IPS-18a (cell line): ENCODE results near the gene OR14A2.
"Not testable (repeated sequence)": the region's sequence is repeated elsewhere in the genome, so short reads cannot be mapped to it uniquely, and the experiment has no call there.

Experiments
- H3K27ac ChIP-seq: one replicate; pipeline ENCODE4 v1.5.1; 2013; ENCODE audit warnings: low read length
- H3K27me3 ChIP-seq: one replicate; pipeline ENCODE4 v1.6.1; 2013; ENCODE audit warnings: mild to moderate bottlenecking, low read length; ENCODE audit not compliant: control insufficient read depth, insufficient read depth
- H3K36me3 ChIP-seq: one replicate; pipeline ENCODE4 v1.6.1; 2013; ENCODE audit warnings: low read depth, low read length; ENCODE audit not compliant: control insufficient read depth
- H3K4me1 ChIP-seq: one replicate; pipeline ENCODE4 v1.6.1; 2013; ENCODE audit warnings: low read depth, low read length; ENCODE audit not compliant: control insufficient read depth
- H3K4me3 ChIP-seq: one replicate; pipeline ENCODE4 v1.5.1; 2013; ENCODE audit warnings: low read length
- H3K9ac ChIP-seq: one replicate; pipeline ENCODE4 v1.6.1; 2013; ENCODE audit warnings: mild to moderate bottlenecking, low read length, moderate library complexity
- H3K9me3 ChIP-seq: one replicate; pipeline ENCODE4 v1.6.1; 2013; ENCODE audit warnings: low read depth, low read length; ENCODE audit not compliant: control insufficient read depth

The OR14A2 gene

DNA sequence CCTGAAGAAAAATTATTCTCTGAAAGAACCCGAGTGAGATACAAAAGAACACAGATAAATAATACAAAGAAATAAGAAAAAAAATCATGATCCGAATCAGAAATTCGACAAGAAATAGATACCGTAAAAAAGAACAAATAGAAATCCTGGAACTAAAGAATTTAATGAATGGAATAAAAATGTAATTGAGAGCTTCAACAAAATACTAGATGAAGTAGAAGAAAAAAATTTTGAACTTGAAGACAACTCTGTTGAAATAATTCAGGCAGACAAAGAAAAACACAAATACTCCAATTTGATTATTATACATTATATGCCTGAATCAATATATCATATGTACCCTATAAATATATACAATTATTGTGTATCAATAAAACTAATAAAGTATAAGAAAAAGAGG is 26.7 kb downstream of the OR14A2 start:
- Histone ChIP-seq H3K27me3 (no peaks in the 10 kb centered on the region), H3K4me1 (no peaks in the 10 kb centered on the region), H3K9me3 (peaks cover 16% of the 10 kb centered on the region), H3K27ac (no peak overlapping the region), H3K9ac (no peak overlapping the region), H3K36me3 (no peaks in the 10 kb centered on the region), H3K4me3 (no peak overlapping the region)

DNA sequence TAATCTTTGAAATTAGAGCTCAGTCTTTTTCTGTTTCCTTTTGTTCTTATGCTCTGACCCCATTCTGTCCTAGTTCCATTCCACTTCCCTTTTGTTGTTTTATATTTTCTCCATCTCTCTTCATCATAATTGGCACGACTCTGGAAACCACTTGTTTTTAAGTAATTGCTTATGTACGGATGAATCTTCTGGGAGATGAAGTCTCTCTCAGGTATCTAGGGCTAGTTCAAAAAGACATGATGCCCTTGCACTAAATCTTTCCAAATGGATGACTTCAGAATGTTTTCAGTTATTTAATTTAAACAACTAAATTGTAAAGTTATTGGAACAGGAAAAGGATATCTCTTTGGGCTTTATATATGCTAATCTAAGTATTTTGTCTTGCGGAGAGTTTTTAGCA is 31.4 kb downstream of the OR14A2 start, which contains the start of gene OR6F1:
OR6F1 (minus strand) TSS at position 101 of the 400 bp plus-strand sequence. CDS start 3,891 bp downstream, outside the sequence.
- Histone ChIP-seq H3K27ac (no peak within 1 kb of the TSS), H3K4me3 (no peak within 1 kb of the TSS), H3K27me3 (no peaks in the 10 kb centered on the region), H3K4me1 (no peaks in the 10 kb centered on the region), H3K9ac (no peak within 1 kb of the TSS), H3K36me3 (no peaks in the 10 kb centered on the region), H3K9me3 (peaks cover 13% of the 10 kb centered on the region)

DNA sequence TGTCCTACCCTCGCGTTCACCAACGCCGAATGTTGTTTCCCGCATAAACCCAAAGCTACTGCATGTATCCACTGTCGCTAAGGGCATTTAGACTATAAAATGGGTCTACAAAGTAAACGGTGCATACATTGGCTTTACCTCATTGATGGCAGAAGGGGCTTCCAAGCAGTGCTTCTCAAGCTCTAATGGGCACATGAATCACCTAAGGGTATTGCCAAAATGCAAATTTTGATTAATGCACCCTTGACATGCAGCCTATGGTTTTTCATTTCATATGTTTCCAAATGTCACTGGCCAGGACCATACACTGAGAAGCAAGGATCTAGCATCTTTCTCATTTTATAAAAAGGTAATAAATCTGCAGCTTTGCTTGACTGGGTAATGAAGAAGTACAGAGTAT is 34.2 kb downstream of the OR14A2 start:
- no peaks in the 10 kb centered on the region for H3K4me1 ChIP-seq
- H3K4me3 ChIP-seq, result no peak overlapping the region
- no peak overlapping the region for H3K9ac ChIP-seq
- peaks cover 7% of the 10 kb centered on the region for H3K9me3 ChIP-seq
- H3K27ac ChIP-seq, result no peak overlapping the region
- H3K27me3 ChIP-seq, result no peaks in the 10 kb centered on the region
- H3K36me3 ChIP-seq, result no peaks in the 10 kb centered on the region

DNA sequence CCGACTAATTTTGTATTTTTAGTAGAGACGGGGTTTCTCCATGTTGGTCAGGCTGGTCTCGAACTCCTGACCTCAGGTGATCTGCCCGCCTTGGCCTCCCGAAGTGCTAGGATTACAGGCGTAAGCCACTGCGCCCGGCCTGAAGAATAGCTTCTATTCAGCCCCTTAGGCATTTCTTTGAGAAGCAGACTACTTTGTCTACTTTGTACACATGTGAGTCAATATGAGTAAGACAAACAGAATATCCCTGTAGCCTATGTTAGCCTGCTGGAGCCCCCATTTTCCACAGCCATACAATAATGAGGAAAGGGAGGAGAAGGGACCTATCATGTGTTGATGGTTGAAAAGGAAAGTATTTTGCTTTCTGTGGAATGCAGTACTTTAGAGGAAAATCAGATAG is 37.3 kb downstream of the OR14A2 start:
- H3K27ac ChIP-seq, H3K4me3 ChIP-seq, H3K4me1 ChIP-seq, H3K36me3 ChIP-seq, H3K9ac ChIP-seq, H3K27me3 ChIP-seq: not testable (repeated sequence)
- peaks cover 11% of the 10 kb centered on the region for H3K9me3 ChIP-seq

DNA sequence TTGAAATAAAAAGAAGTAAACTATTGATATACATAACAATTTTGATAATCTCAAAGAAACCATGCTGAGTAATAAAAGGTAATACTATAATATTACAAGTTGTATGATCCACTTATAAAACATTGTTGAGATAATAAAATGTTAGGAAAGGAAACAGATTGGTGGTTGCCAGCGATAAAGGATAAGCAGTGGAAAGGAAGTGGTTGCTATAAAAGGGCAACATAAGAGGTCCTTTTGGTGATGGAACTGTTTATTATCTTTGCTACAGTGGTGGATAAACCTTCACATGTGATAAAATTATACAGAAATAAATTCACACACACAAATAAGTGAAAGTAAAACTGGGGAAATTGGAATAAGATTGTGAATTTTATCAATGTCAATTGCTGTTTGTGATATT is 46.6 kb downstream of the OR14A2 start:
- no peaks in the 10 kb centered on the region for H3K27me3 ChIP-seq
- H3K36me3 ChIP-seq, result no peaks in the 10 kb centered on the region
- H3K27ac ChIP-seq, result no peak overlapping the region
- no peaks in the 10 kb centered on the region for H3K4me1 ChIP-seq
- H3K9me3 ChIP-seq, result peaks cover 13% of the 10 kb centered on the region
- no peak overlapping the region for H3K4me3 ChIP-seq
- no peak overlapping the region for H3K9ac ChIP-seq

DNA sequence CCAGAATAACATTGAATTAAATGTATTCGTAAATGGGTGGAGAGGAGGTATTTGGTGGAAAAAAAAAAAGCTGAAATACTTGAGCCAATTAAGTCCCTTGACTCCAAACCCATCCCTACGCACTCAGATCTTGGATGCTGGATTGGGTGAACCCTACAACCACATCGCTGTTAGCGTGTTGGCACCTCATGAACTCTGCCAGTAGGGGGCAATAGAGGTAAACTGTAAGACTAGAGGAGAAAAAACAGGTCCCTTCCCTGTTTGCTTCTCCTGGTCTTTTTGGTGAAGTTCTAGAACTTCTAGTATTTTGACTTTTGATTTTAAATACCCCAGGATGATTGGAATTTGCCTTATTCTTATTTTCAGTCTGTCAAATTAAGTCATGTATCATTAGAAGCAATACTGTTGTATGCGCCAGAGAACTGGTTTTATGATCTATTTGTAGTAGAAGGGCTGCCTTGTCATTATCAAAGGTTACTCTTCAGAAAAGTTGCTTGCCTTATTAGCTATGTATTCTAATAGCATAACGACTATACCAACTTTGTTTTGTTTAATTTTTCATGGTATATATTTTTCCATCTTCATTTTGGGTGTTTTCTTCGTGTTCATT is 66.5 kb downstream of the OR14A2 start:
- Histone ChIP-seq H3K27me3 (no peaks in the 10 kb centered on the region), H3K36me3 (no peaks in the 10 kb centered on the region), H3K9ac (no peak overlapping the region), H3K4me1 (no peaks in the 10 kb centered on the region), H3K9me3 (no peaks in the 10 kb centered on the region), H3K4me3 (no peak overlapping the region), H3K27ac (no peak overlapping the region)

DNA sequence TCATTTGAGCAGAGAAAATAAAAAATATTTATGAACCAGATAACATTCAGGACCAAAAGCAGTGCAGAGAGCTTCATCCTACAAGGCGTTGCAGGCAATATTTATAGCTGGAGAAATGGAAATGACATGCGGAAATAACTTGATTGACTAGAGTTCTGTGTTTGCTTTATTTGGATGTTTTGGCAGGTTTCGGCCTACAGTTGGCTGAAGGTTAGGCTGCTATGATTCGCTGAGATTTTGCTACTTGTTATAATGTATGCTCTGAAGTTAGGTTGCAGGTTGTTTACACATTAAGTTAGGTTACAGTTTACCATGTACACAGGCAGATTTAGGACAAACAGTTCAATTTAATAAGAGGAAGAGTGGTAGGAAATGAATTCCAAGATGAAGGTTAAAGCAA is 67.8 kb downstream of the OR14A2 start:
- H3K27me3 ChIP-seq, result no peaks in the 10 kb centered on the region
- no peak overlapping the region for H3K4me3 ChIP-seq
- no peak overlapping the region for H3K27ac ChIP-seq
- no peaks in the 10 kb centered on the region for H3K4me1 ChIP-seq
- H3K9ac ChIP-seq, result no peak overlapping the region
- H3K36me3 ChIP-seq, result no peaks in the 10 kb centered on the region
- H3K9me3 ChIP-seq, result no peaks in the 10 kb centered on the region

DNA sequence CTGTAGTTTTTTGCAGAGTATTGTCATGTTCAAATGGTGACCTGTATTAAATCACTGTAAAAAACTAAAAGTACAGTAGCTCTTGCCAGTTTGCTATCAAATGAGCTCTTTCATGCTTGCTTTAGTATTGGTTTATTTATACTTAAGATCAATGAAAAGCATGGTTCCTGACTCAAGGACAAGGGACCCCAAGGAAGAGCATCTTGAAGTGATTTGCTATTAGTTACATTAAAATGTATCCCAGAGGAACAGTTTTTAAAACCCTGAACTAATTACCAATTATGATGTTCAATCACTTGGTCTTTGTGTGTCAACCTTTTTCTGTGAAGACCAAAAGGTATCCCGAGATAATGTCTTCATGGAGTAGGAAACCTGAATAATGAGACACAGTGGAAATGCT is 68.3 kb downstream of the OR14A2 start, which contains the start of gene OR13G1:
OR13G1 (minus strand) TSS at position 101 of the 400 bp plus-strand sequence. CDS start 6,698 bp downstream, outside the sequence.
- Histone ChIP-seq H3K4me1 (no peaks in the 10 kb centered on the region), H3K9me3 (no peaks in the 10 kb centered on the region), H3K27ac (no peak within 1 kb of the TSS), H3K36me3 (no peaks in the 10 kb centered on the region), H3K27me3 (no peaks in the 10 kb centered on the region), H3K4me3 (no peak within 1 kb of the TSS), H3K9ac (no peak within 1 kb of the TSS)
